K562 (cell line): ENCODE results near the gene CREB5.

ENCODE experiments used
- CC2D1A ChIP-seq: fragments of 450-650 bp; IDR thresholded peaks from 2 replicates; pipeline ENCODE4 v1.6.1; 2017; ENCODE audit warnings: mild to moderate bottlenecking
- E2F1 ChIP-seq: sonication (generic); formaldehyde crosslinking; IDR thresholded peaks from 2 replicates; pipeline ENCODE4 v1.8.1; 2023; ENCODE audit warnings: mild to moderate bottlenecking, missing genetic modification reagents, moderate library complexity
- MAFK ChIP-seq: IDR thresholded peaks from 2 replicates; pipeline ENCODE4 v1.6.1; 2011; ENCODE audit warnings: low read length, improper control_type of control experiment
- NFYB ChIP-seq: IDR thresholded peaks from 2 replicates; pipeline ENCODE4 v1.6.1; 2011; ENCODE audit warnings: mild to moderate bottlenecking, moderate library complexity; ENCODE audit not compliant: insufficient read length; ENCODE audit errors: extremely low read depth
- SRF ChIP-seq, 2 experiments: fragments of 250-450, 450-650 bp in 1 of 2; sonication (Bioruptor Pico) in 1 of 2; sonication (generic) in 1 of 2; formaldehyde crosslinking; IDR thresholded peaks; 2 replicates each; pipeline versions ENCODE4 v1.5.0 to v1.5.1; 2020 to 2022; ENCODE audit warnings: mild to moderate bottlenecking in 1 of 2, missing genetic modification reagents in 1 of 2
- TF ChIP-seq, protein P1 (sequence below), 3 experiments: IDR thresholded peaks in 2 of 3; conservative IDR thresholded peaks in 1 of 3; 2 replicates each; pipeline ENCODE4 v1.5.1; 2011 to 2012; ENCODE audit warnings: low read length in 3 of 3, mild to moderate bottlenecking in 3 of 3, control low read depth in 2 of 3, improper control_type of control experiment in 1 of 3, inconsistent platforms in 1 of 3, low read depth in 1 of 3, mixed read lengths in 1 of 3, moderate library complexity in 1 of 3; ENCODE audit not compliant: insufficient read depth in 2 of 3

GRCh38 chr7:28705350-28705749 lies 293.0 kb downstream of the CREB5 start:
- TF ChIP-seq MAFK (no peak), SRF (CRISPR knock-in tag; IDR thresholded peaks at IDR 0.05) (no peak), E2F1 (CRISPR knock-in tag) (no peak), NFYB (no peak), CC2D1A (no peak)
- TF ChIP-seq, protein P1, sequence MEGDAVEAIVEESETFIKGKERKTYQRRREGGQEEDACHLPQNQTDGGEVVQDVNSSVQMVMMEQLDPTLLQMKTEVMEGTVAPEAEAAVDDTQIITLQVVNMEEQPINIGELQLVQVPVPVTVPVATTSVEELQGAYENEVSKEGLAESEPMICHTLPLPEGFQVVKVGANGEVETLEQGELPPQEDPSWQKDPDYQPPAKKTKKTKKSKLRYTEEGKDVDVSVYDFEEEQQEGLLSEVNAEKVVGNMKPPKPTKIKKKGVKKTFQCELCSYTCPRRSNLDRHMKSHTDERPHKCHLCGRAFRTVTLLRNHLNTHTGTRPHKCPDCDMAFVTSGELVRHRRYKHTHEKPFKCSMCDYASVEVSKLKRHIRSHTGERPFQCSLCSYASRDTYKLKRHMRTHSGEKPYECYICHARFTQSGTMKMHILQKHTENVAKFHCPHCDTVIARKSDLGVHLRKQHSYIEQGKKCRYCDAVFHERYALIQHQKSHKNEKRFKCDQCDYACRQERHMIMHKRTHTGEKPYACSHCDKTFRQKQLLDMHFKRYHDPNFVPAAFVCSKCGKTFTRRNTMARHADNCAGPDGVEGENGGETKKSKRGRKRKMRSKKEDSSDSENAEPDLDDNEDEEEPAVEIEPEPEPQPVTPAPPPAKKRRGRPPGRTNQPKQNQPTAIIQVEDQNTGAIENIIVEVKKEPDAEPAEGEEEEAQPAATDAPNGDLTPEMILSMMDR (IDR thresholded peaks at IDR 0.05 in 2 of 3, conservative IDR thresholded peaks at IDR 0.05 in 1 of 3; ENCODE audit: insufficient read depth in 2 of 3, low read depth in 1 of 3, low read length in 3 of 3): no peak
